Prostate gland (tissue), 2 donors: ENCODE data around the gene TSR1. TPM values are rescaled to one million over a fixed set of nuclear protein-coding genes. Genes with fewer than 3 reads are reported as not detected.

Experiments used
- DNase-seq: peaks from one replicate; pipeline ENCODE4 v3.0.0-alpha.2; 2019; ENCODE audit warnings: low spot score
- H3K27ac ChIP-seq, 2 donors: fragments of 200-600 bp; sonication (generic); 2 replicates each; pipeline ENCODE4 v1.5.1; 2017 to 2019
- H3K27me3 ChIP-seq: fragments of 200-600 bp; sonication (generic); replicated peaks from 2 replicates; pipeline ENCODE4 v1.5.1; 2019; ENCODE audit not compliant: insufficient read depth
- H3K36me3 ChIP-seq, 2 donors: fragments of 200-600 bp; sonication (generic); 1 replicate in 1 of 2; 2 replicates in 1 of 2; pipeline versions ENCODE4 v1.5.1 to v1.8.1; 2017 to 2019
- H3K4me1 ChIP-seq: fragments of 200-600 bp; sonication (generic); replicated peaks from 2 replicates; pipeline ENCODE4 v1.5.1; 2019
- H3K4me3 ChIP-seq, 2 donors: fragments of 200-600 bp; sonication (generic); 2 replicates each; pipeline ENCODE4 v1.5.1; 2017 to 2019
- H3K9me3 ChIP-seq: fragments of 200-600 bp; sonication (generic); 2 replicates; pipeline ENCODE4 v1.5.1; 2017
- POLR2A ChIP-seq: fragments of 450-650 bp; IDR thresholded peaks from one replicate; pipeline ENCODE4 v1.6.1; 2016; ENCODE audit warnings: antibody characterized with exemption, mild to moderate bottlenecking
- POLR2AphosphoS5 ChIP-seq: sonication (generic); formaldehyde crosslinking; IDR thresholded peaks from one replicate; pipeline ENCODE4 v1.6.1; 2017; ENCODE audit warnings: antibody characterized with exemption
- WGBS: methylation state at CpG from one replicate; pipeline ENCODE4 v1.1.5; 2018; 5-methylcytosine and 5-hydroxymethylcytosine counted together
- intact Hi-C: fragments of 100-400 bp; cut with DNase I; formaldehyde crosslinking; loops from one replicate; pipeline ENCODE4 v1.14.2; 2022
- total RNA-seq, 2 donors: library from RNA; depleted of rRNA; stranded (reverse); fragments of >200 nt; gene quantifications; one replicate each; pipeline ENCODE4 v1.1.0, GENCODE V29; 2016
- TF ChIP-seq, protein P1 (sequence below), 4 experiments: fragments of 200-600 bp in 2 of 4; fragments of 450-650 bp in 2 of 4; sonication (generic) in 2 of 4; IDR thresholded peaks; 1 replicate in 3 of 4; 2 replicates in 1 of 4; pipeline ENCODE4 v1.5.1; 2016 to 2019; ENCODE audit warnings: antibody characterized with exemption in 4 of 4, mild to moderate bottlenecking in 2 of 4, moderate library complexity in 2 of 4

TSR1 gene
- total RNA-seq, 2 donors from 2014 or later, result 34.8 to 42.9 TPM

- Histone ChIP-seq H3K36me3 (peaks cover 0 to 12% of the 10 kb centered on the region in 2 donors), H3K4me3 (no peak overlapping the region), H3K9me3 (no peaks in the 10 kb centered on the region), H3K27me3 (no peaks in the 10 kb centered on the region), H3K4me1 (peaks cover 5% of the 10 kb centered on the region), H3K27ac (no peak overlapping the region)
- intact Hi-C loops, result no loop called here
- DNase-seq, result no peak
- WGBS, result 94% methylated on average over 22 of the region's 22 CpGs
- TF ChIP-seq POLR2A, result no peak
- TF ChIP-seq, protein P1, sequence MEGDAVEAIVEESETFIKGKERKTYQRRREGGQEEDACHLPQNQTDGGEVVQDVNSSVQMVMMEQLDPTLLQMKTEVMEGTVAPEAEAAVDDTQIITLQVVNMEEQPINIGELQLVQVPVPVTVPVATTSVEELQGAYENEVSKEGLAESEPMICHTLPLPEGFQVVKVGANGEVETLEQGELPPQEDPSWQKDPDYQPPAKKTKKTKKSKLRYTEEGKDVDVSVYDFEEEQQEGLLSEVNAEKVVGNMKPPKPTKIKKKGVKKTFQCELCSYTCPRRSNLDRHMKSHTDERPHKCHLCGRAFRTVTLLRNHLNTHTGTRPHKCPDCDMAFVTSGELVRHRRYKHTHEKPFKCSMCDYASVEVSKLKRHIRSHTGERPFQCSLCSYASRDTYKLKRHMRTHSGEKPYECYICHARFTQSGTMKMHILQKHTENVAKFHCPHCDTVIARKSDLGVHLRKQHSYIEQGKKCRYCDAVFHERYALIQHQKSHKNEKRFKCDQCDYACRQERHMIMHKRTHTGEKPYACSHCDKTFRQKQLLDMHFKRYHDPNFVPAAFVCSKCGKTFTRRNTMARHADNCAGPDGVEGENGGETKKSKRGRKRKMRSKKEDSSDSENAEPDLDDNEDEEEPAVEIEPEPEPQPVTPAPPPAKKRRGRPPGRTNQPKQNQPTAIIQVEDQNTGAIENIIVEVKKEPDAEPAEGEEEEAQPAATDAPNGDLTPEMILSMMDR (IDR thresholded peaks at IDR 0.05), result no peak
- TF ChIP-seq POLR2AphosphoS5, result no peak
These were observed 36.5 kb downstream of the TSR1 start for GRCh38 chr17:2299756-2300155.

GRCh38 chr17:2299136-2299535 lies 37.1 kb downstream of the TSR1 start:
- DNase-seq, result no peak
- H3K4me3 ChIP-seq, result no peak overlapping the region
- H3K27me3 ChIP-seq, result no peaks in the 10 kb centered on the region
- H3K27ac ChIP-seq, result no peak overlapping the region
- no peaks in the 10 kb centered on the region for H3K9me3 ChIP-seq
- TF ChIP-seq POLR2A (no peak), POLR2AphosphoS5 (no peak)
- TF ChIP-seq, protein P1 (IDR thresholded peaks at IDR 0.05), result no peak
- peaks cover 5% of the 10 kb centered on the region for H3K4me1 ChIP-seq
- 96% methylated on average over 12 of the region's 12 CpGs for WGBS
- H3K36me3 ChIP-seq, result peaks cover 0 to 12% of the 10 kb centered on the region in 2 donors
- intact Hi-C loops, result no loop called here

- TF ChIP-seq POLR2AphosphoS5 (no peak), POLR2A (no peak)
- TF ChIP-seq, protein P1 (IDR thresholded peaks at IDR 0.05), result no peak
- peaks cover 0 to 12% of the 10 kb centered on the region in 2 donors for H3K36me3 ChIP-seq
- 73% methylated on average over 5 of the region's 5 CpGs for WGBS
- H3K27me3 ChIP-seq, result no peaks in the 10 kb centered on the region
- intact Hi-C loops, result no loop called here
- peaks cover under 1% of the 10 kb centered on the region for H3K4me1 ChIP-seq
- no peak overlapping the region for H3K27ac ChIP-seq
- no peak overlapping the region for H3K4me3 ChIP-seq
- no peaks in the 10 kb centered on the region for H3K9me3 ChIP-seq
- no peak for DNase-seq
These were observed 39.2 kb downstream of the TSR1 start for GRCh38 chr17:2297023-2297422.

GRCh38 chr17:2295575-2295974 lies 40.7 kb downstream of the TSR1 start:
- no peaks in the 10 kb centered on the region for H3K4me1 ChIP-seq
- intact Hi-C loops, result no loop called here

DNA sequence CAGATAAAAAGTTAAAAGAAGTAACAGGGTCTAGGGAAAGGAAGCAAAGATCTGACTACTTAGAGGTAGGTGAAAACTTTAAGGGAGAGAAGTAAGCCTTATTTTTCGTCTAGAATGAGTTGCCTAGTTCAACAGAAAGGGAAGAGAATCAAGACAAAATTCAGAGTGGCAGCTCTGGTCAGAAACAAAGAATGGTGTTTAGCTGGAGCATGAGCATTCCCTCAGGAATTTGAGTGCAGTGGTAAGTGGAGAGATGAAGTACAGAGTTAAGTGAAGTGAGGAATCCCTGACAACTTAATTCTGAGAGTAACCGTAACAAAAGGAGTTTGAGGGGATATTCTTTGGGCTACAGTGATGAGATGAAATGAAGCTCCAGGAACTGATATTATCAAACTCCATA lies 44.2 kb downstream of the TSR1 start:
- intact Hi-C loops, result no loop called here

More at GRCh38 chr17:2295575-2295974, 40.7 kb downstream of the TSR1 start:
- no peaks in the 10 kb centered on the region for H3K9me3 ChIP-seq
- no peak for TF ChIP-seq POLR2AphosphoS5
- TF ChIP-seq, protein P1 (IDR thresholded peaks at IDR 0.05), result no peak
- TF ChIP-seq POLR2A, result no peak
- H3K27ac ChIP-seq, result no peak overlapping the region
- DNase-seq, result no peak
- H3K36me3 ChIP-seq, result peaks cover 0 to 12% of the 10 kb centered on the region in 2 donors
- 69% methylated on average over 1 of the region's 1 CpG for WGBS
- H3K4me3 ChIP-seq, result no peak overlapping the region
- no peaks in the 10 kb centered on the region for H3K27me3 ChIP-seq

More for the DNA sequence above, 44.2 kb downstream of the TSR1 start:
- Histone ChIP-seq H3K4me3 (no peak overlapping the region), H3K27ac (no peak overlapping the region), H3K4me1 (no peaks in the 10 kb centered on the region), H3K36me3 (no peaks in the 10 kb centered on the region), H3K27me3 (no peaks in the 10 kb centered on the region), H3K9me3 (no peaks in the 10 kb centered on the region)
- no peak for TF ChIP-seq POLR2AphosphoS5
- TF ChIP-seq POLR2A, result no peak
- TF ChIP-seq, protein P1 (IDR thresholded peaks at IDR 0.05), result no peak
- DNase-seq, result no peak
- 80% methylated on average over 2 of the region's 2 CpGs for WGBS
